K562 (cell line): ENCODE measurements around the gene TCP11. TPM values are rescaled to one million over a fixed set of nuclear protein-coding genes. Genes with fewer than 3 reads are reported as not detected.

ENCODE experiments used
- ATAC-seq: fragments of 200-7000 bp; cut with Tn5 transposase; 3 replicates; pipeline ENCODE4 v1.9.1; 2020; ENCODE audit warnings: moderate library complexity
- BruUV-seq: library from RNA; stranded (reverse); fragments of 400-500 nt; replicated peaks from 2 replicates; lab custom pipeline; 2021; lab: Mats Ljungman, UMichigan
- CTCF ChIA-PET: fragments of 300-600 bp; formaldehyde crosslinking; extraction: SDS; loops from one replicate; lab custom pipeline; 2021; ENCODE audit warnings: low intra/inter-chr PET ratio; lab: Yijun Ruan, JAX
- POLR2A ChIA-PET: fragments of 300-600, 350-650 bp; sonication (Branson Sonifier 250); formaldehyde crosslinking; extraction: SDS; loops from one replicate; lab custom pipeline; 2021; ENCODE audit warnings: antibody characterized with exemption, inconsistent platforms; lab: Yijun Ruan, JAX
- DNase-seq, 4 experiments: peaks; one replicate each; pipeline versions ENCODE4 v3.0.0 to v3.0.0-alpha.2; 2011 to 2018; ENCODE audit warnings: low spot score in 3 of 4, mixed read lengths in 3 of 4; ENCODE audit errors: extremely low read depth in 1 of 4
- FAIRE-seq: peaks from 2 replicates; lab custom pipeline; 2011; peaks lifted over from hg19 to GRCh38; lab: Jason Lieb, UNC
- H2AFZ ChIP-seq: 2 replicates; pipeline ENCODE4 v1.6.0; 2011; ENCODE audit warnings: low read depth, low read length, control low read depth, inconsistent platforms
- H3K27ac ChIP-seq: fragments of 200-600 bp; 3 replicates; pipeline ENCODE4 v1.8.0; 2011; ENCODE audit warnings: low read depth, mild to moderate bottlenecking, control low read depth, inconsistent platforms, low read length, moderate library complexity, mixed read lengths; ENCODE audit errors: extremely low read depth
- H3K27me3 ChIP-seq, 2 experiments: fragments of 300-600 bp in 1 of 2; 2 replicates in 1 of 2; 3 replicates in 1 of 2; pipeline versions ENCODE4 v1.6.0 to v1.8.0; 2011; ENCODE audit warnings: inconsistent platforms in 2 of 2, low read length in 2 of 2, mild to moderate bottlenecking in 1 of 2, mixed read lengths in 1 of 2, moderate library complexity in 1 of 2; ENCODE audit not compliant: control insufficient read depth in 2 of 2, insufficient read depth in 2 of 2
- H3K36me3 ChIP-seq: fragments of 300-600 bp; 3 replicates; pipeline ENCODE4 v1.8.0; 2011; ENCODE audit warnings: mild to moderate bottlenecking, low read length, inconsistent platforms; ENCODE audit not compliant: control insufficient read depth, insufficient read depth
- H3K4me1 ChIP-seq, 2 experiments: fragments of 200-600 bp in 1 of 2; replicated peaks in 1 of 2; 2 replicates in 1 of 2; 3 replicates in 1 of 2; pipeline versions ENCODE4 v1.5.1 to v1.8.0; 2011; ENCODE audit warnings: inconsistent platforms in 2 of 2, low read length in 2 of 2, mild to moderate bottlenecking in 1 of 2, mixed read lengths in 1 of 2, moderate library complexity in 1 of 2; ENCODE audit not compliant: control insufficient read depth in 2 of 2, insufficient read depth in 2 of 2
- H3K4me2 ChIP-seq: 2 replicates; pipeline ENCODE4 v1.6.1; 2011; ENCODE audit warnings: low read length, control low read depth, inconsistent platforms, mixed read lengths; ENCODE audit not compliant: insufficient read depth
- H3K4me3 ChIP-seq: fragments of 200-600 bp; sonication (generic), shearing (Covaris generic); 2 replicates; pipeline ENCODE4 v1.5.1; 2016; ENCODE audit warnings: control low read depth, inconsistent platforms
- H3K79me2 ChIP-seq: fragments of 200-600 bp; 3 replicates; pipeline ENCODE4 v1.8.0; 2011; ENCODE audit warnings: low read length, inconsistent platforms; ENCODE audit not compliant: control insufficient read depth, insufficient read depth
- H3K9ac ChIP-seq, 2 experiments: 2 replicates each; pipeline versions ENCODE4 v1.6.0 to v1.6.1; 2011; ENCODE audit warnings: low read depth in 2 of 2, low read length in 2 of 2, control low read depth in 1 of 2, inconsistent platforms in 1 of 2, mild to moderate bottlenecking in 1 of 2, mixed read lengths in 1 of 2; ENCODE audit not compliant: insufficient read depth in 1 of 2
- H3K9me1 ChIP-seq: one replicate; pipeline ENCODE4 v1.6.0; 2011; ENCODE audit warnings: inconsistent platforms, mild to moderate bottlenecking, low read length, moderate library complexity; ENCODE audit not compliant: control insufficient read depth, insufficient read depth
- H3K9me3 ChIP-seq: replicated peaks from 2 replicates; pipeline ENCODE4 v1.5.1; 2011; ENCODE audit warnings: low read depth, low read length, inconsistent platforms; ENCODE audit not compliant: control insufficient read depth, insufficient read depth
- H4K20me1 ChIP-seq: replicated peaks from 2 replicates; pipeline ENCODE4 v1.6.1; 2011; ENCODE audit warnings: low read length, inconsistent platforms, mixed read lengths; ENCODE audit not compliant: control insufficient read depth, insufficient read depth
- CBX3 ChIP-seq, 2 experiments: IDR thresholded peaks; 1 replicate in 1 of 2; 2 replicates in 1 of 2; pipeline ENCODE4 v1.6.1; 2012; ENCODE audit warnings: inconsistent platforms in 2 of 2, low read length in 2 of 2, borderline replicate concordance in 1 of 2, control low read depth in 1 of 2
- CHAMP1 ChIP-seq: fragments of 450-650 bp; IDR thresholded peaks from 2 replicates; pipeline ENCODE4 v1.6.1; 2016; ENCODE audit warnings: mild to moderate bottlenecking
- FOS ChIP-seq: IDR thresholded peaks from 3 replicates; pipeline ENCODE4 v1.6.1; 2011; ENCODE audit not compliant: insufficient read length; ENCODE audit errors: extremely low read depth
- MEF2A ChIP-seq: IDR thresholded peaks from 2 replicates; pipeline ENCODE4 v1.6.1; 2011; ENCODE audit warnings: low read depth, mild to moderate bottlenecking, low read length, moderate library complexity; ENCODE audit not compliant: control insufficient read depth
- RREB1 ChIP-seq: fragments of 250-450 bp; sonication (Bioruptor Pico); IDR thresholded peaks from 2 replicates; pipeline ENCODE4 v1.4.0; 2020
- WGBS: fragments of 100-300 bp; shearing (Covaris generic); methylation state at CpG from one replicate; pipeline ENCODE4 v1.1.6; 2016; ENCODE audit warnings: low coverage, mixed read lengths; ENCODE audit not compliant: insufficient coverage; ENCODE audit errors: missing lambda C conversion rate; 5-methylcytosine and 5-hydroxymethylcytosine counted together
- in situ Hi-C: fragments of 300-500 bp; cut with MboI; formaldehyde crosslinking; loops from 4 replicates; pipeline ENCODE4 v1.15.0; 2018; ENCODE audit warnings: inconsistent platforms, mixed read lengths
- intact Hi-C: fragments of 100-400 bp; cut with micrococcal nuclease; formaldehyde crosslinking; loops from 2 replicates; pipeline ENCODE4 v1.14.2; 2022
- polyA plus RNA-seq, 8 experiments: library from polyadenylated mRNA; depleted of rRNA in 4 of 8; stranded (reverse) in 5 of 8; unstranded in 3 of 8; fragments of >200 nt; fragmentation: Nextera tagmentation in 2 of 8; fragmentation: Illumina TruSeq in 1 of 8; extraction: Ambion mirVana in 2 of 8; extraction: Trizol in 1 of 8; gene quantifications; 2 replicates each; pipeline versions ENCODE4 v1.2.1 to v1.2.3, GENCODE V29; 2011 to 2014; ENCODE audit warnings: inconsistent platforms in 1 of 8, missing spikeins in 1 of 8
- total RNA-seq, 7 experiments: library from RNA; depleted of rRNA in 6 of 7; stranded (reverse); fragments of >200 nt in 6 of 7; fragmentation: Illumina TruSeq in 2 of 7; extraction: Trizol in 2 of 7; gene quantifications; 2 replicates each; pipeline versions ENCODE4 v1.2.1 to v1.2.3, GENCODE V29; 2011 to 2021; ENCODE audit warnings: low replicate concordance in 1 of 7

Gene TCP11
- total and polyA plus RNA-seq, 9 of the 15 experiments (the other 6 are each of a cell fraction or from before 2014, with no cell fraction given) = not detected

GRCh38 chr6:35069262-35069661 is 71.9 kb downstream of the TCP11 start:
- H3K79me2 ChIP-seq = no peaks in the 10 kb centered on the region
- FAIRE-seq (no peak), DNase-seq (no peak), ATAC-seq (no peak)
- H3K27me3 ChIP-seq = no peaks in the 10 kb centered on the region
- no peaks in the 10 kb centered on the region for H3K4me1 ChIP-seq
- H3K4me3 ChIP-seq = no peak overlapping the region
- intact Hi-C loops = no loop called here
- no peak overlapping the region for H3K27ac ChIP-seq
- WGBS = 95% methylated on average over 2 of the region's 2 CpGs
- no peaks in the 10 kb centered on the region for H3K9me3 ChIP-seq
- peaks cover 2% of the 10 kb centered on the region for H3K9me1 ChIP-seq
- in situ Hi-C loops = no loop called here
- TF ChIP-seq CBX3 (IDR thresholded peaks at IDR 0.05; ENCODE audit: borderline replicate concordance in 1 of 2, low read length in 2 of 2) = no peak
- POLR2A ChIA-PET = interaction anchor here (0.7 to 1.3 kb wide), 2 partner anchors 10 to 29 kb away, joined by 3 read pairs; no protein-coding TSS in a partner anchor
- no peak overlapping the region for H3K9ac ChIP-seq
- no peaks in the 10 kb centered on the region; the same call in 1 of the 2 replicates for H4K20me1 ChIP-seq
- BruUV-seq = no TSS peak
- CTCF ChIA-PET = no interaction called here
- no peak overlapping the region for H2AFZ ChIP-seq
- H3K36me3 ChIP-seq = no peaks in the 10 kb centered on the region
- H3K4me2 ChIP-seq = no peak overlapping the region

- intact Hi-C loops (no loop called here), in situ Hi-C loops (no loop called here)
- Histone ChIP-seq H3K27ac (no peak overlapping the region), H3K36me3 (no peaks in the 10 kb centered on the region), H3K79me2 (no peaks in the 10 kb centered on the region), H3K27me3 (no peaks in the 10 kb centered on the region), H3K4me2 (no peak overlapping the region), H3K4me3 (no peak overlapping the region), H3K4me1 (peaks cover 0 to 3% of the 10 kb centered on the region in 2 experiments; a peak in 1 of 5 replicates), H3K9me3 (no peaks in the 10 kb centered on the region), H3K9ac (no peak overlapping the region), H4K20me1 (no peaks in the 10 kb centered on the region; the same call in 1 of the 2 replicates), H3K9me1 (peaks cover 2% of the 10 kb centered on the region), H2AFZ (no peak overlapping the region)
- no peak for ATAC-seq
- no peak for TF ChIP-seq CHAMP1
- TF ChIP-seq RREB1 (CRISPR knock-in tag) = no peak
- TF ChIP-seq MEF2A = no peak
- no peak for TF ChIP-seq FOS
- ChIA-PET CTCF (no interaction called here), POLR2A (interaction anchor here (0.6 to 0.7 kb wide), 4 partner anchors 15 to 1902 kb away, joined by 3 to 4 read pairs (median 3); no protein-coding TSS in a partner anchor)
- no peak for DNase-seq
- 65% methylated on average over 7 of the region's 7 CpGs for WGBS
- no TSS peak for BruUV-seq
- FAIRE-seq = no peak
These were observed 72.5 kb downstream of the TCP11 start for GRCh38 chr6:35068644-35069043.
